Fibroblast of villous mesenchyme (primary cell): ENCODE results near the gene GTF2H2C. TPM values are rescaled to one million over a fixed set of nuclear protein-coding genes. Genes with fewer than 3 reads are reported as not detected.
"Not testable (repeated sequence)": the region's sequence is repeated elsewhere in the genome, so short reads cannot be mapped to it uniquely, and the experiment has no call there.

Source experiments
- DNase-seq: peaks from one replicate; pipeline ENCODE4 v3.0.0-alpha.2; 2010; ENCODE audit warnings: low read depth
- H3K4me3 ChIP-seq: 2 replicates; pipeline ENCODE4 v1.5.1; 2011; ENCODE audit warnings: low read depth, mild to moderate bottlenecking, low read length
- total RNA-seq: library from RNA; depleted of rRNA; stranded (reverse); fragments of >200 nt; gene quantifications from 2 replicates; pipeline ENCODE4 v1.2.3, GENCODE V29; 2012
- TF ChIP-seq, protein P1 (sequence below): IDR thresholded peaks from 2 replicates; pipeline ENCODE4 v1.5.1; 2012; ENCODE audit warnings: low read depth, mild to moderate bottlenecking, low read length; ENCODE audit not compliant: insufficient read depth

Gene GTF2H2C
- total RNA-seq, 1 donor, result 47.5 TPM

DNA sequence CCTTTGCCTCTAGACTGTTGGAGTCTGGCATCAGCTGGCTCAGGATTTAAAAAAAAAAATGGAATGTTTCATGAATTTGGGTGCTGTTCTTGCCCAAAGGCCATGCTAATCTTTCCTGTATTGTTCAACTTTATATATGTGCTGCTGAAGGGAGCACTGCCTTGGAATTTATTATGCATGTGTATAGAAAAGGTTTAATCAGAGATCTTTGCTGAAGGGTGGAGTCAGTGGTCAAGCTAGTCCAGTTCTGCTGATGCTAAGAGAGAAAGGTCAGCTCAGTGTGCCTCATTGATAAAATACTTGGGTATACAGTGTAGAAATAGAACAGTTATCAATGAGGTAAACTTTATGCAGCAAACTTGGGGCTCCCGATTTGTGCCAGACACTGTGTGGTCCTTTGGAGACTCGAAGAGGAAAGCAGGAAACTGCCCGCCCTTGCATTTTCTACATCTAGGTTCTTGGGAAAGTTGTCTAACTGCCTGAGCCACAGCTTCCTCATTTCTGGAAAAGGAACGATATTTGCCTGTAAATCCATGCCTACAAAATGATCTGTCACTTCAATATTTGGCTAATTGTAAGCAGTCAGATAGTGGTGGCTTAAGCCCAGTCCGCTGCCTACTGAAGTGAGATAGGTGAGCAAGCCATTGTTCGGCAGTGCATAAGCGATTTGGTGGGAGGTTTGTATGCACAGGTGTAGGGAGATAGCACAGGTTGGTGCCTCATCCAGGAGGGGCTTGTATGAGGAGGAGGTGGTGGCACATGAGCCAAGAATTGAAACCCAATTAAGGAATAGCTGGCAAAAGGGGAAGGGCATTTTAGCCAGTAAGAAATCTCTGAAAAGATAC, 29.2 kb upstream of the GTF2H2C start:
- TF ChIP-seq, protein P1, sequence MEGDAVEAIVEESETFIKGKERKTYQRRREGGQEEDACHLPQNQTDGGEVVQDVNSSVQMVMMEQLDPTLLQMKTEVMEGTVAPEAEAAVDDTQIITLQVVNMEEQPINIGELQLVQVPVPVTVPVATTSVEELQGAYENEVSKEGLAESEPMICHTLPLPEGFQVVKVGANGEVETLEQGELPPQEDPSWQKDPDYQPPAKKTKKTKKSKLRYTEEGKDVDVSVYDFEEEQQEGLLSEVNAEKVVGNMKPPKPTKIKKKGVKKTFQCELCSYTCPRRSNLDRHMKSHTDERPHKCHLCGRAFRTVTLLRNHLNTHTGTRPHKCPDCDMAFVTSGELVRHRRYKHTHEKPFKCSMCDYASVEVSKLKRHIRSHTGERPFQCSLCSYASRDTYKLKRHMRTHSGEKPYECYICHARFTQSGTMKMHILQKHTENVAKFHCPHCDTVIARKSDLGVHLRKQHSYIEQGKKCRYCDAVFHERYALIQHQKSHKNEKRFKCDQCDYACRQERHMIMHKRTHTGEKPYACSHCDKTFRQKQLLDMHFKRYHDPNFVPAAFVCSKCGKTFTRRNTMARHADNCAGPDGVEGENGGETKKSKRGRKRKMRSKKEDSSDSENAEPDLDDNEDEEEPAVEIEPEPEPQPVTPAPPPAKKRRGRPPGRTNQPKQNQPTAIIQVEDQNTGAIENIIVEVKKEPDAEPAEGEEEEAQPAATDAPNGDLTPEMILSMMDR, result no peak
- H3K4me3 ChIP-seq, result no peak overlapping the region
- no peak for DNase-seq

DNA sequence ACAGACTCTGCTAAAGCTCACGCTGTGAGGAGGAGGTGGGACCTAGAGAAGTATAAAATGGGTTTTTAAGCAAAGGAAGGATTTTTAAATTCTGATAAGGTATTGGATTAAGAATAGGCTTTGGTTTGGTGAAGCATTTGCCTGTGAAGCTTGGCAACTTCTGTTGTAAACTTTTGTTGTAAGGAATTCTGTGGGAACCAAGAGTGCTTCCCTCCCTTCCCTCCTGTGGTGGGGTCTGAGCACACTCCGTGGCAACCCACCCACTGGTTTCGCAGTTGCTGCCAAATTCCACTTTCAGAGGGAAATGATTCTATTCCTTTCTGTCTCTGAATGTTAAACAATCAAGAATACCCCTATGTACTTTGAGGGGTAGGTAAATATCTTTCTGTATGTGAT, 28.6 kb upstream of the GTF2H2C start:
- H3K4me3 ChIP-seq, result no peak overlapping the region
- TF ChIP-seq, protein P1, result no peak
- no peak for DNase-seq

DNA sequence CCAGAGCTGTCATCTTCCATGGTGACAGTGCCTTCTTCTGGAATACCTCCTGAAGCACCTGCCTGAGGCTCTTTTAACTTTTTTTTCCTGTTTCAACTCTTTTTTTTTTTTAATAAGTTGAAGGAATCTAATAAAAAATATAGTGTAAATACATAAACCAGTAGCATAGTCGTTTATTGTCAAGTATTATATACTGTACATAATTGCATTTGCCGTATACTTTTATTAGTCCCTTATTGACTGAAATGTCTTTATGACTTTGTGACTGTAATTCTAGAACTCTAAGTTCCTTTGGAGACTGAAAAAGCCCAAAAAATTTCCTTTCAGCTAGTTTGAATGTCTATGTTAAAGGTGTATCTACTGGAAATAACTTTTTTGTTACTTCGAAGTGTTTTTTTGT, 22.1 kb upstream of the GTF2H2C start:
- DNase-seq, result not testable (repeated sequence)

DNA sequence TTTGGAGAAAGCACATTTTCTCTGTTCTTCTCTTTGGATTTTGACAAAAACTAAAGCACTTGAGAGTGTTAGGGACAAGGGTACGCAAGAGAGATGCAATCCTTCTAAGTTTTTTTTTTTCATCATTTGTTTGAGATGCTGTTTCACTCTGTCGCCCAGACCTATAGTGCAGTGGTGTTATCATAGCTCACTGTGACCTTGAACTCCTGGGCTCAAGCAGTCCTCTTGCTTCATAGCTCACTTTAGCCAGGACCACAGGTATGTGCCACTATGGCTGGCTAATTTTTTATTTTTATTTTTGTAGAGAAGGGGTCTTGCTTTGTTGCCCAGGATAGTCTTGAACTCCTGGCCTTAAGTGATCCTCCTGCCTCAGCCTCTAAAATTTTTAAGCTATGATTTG, 21.3 kb upstream of the GTF2H2C start:
- not testable (repeated sequence) for DNase-seq, H3K4me3 ChIP-seq

More for the DNA sequence above, 22.1 kb upstream of the GTF2H2C start:
- not testable (repeated sequence) for H3K4me3 ChIP-seq

DNA sequence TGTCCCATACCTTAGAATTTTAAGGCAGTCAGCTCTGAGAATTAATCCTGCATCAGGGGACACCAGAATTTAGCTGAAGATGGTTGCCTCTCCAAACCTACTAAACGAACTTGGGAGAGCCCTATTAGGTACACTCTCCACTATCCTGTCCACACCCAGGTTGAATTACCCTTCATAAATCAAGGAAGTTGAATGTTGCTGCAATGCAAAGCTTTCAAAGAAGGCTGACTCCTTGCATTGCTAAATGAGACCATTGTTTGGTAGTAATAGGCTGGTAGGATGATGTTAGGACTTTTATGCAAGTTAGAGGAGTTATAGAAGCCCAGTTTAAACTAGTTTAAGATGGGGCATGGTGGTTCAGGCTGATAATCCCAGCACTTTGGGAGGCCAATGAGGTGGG, 18.6 kb upstream of the GTF2H2C start:
- not testable (repeated sequence) for H3K4me3 ChIP-seq, DNase-seq

DNA sequence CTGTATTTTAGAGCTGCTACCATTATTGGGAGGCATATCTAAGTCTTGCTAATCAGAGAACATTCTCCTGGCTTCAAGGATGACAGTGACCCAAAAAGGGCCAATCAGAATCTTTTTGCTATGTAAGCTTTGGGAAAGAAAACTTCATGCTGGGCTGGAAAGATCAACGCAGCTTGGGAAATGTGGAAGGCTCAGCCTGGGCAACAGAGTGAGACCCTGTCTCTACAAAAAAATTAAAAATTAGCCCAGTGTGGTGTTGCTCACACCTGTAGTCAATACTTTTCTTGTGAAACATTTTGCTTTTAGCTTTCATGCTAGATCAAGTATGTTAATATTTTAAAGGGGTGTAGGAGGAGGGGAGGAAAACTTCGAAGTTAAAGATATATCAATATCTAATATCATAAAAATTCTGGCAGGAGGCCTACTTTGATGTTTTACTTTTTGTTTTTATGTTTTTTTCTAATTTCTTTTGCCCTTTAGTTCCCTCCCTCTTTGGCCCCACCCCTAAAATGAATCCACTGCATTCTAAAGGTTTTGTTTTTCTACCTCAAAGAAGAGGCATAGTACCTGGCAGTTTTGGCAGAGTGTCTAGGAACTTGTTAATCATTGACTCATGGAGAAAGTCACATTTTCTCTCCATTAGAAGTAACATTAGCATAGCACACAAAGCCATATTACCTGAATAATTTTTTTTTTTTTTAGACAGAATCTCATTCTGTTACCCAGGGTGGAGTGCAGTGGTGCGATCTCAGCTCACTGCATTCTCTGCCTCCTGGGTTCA, 17.0 kb upstream of the GTF2H2C start:
- H3K4me3 ChIP-seq, DNase-seq: not testable (repeated sequence)

DNA sequence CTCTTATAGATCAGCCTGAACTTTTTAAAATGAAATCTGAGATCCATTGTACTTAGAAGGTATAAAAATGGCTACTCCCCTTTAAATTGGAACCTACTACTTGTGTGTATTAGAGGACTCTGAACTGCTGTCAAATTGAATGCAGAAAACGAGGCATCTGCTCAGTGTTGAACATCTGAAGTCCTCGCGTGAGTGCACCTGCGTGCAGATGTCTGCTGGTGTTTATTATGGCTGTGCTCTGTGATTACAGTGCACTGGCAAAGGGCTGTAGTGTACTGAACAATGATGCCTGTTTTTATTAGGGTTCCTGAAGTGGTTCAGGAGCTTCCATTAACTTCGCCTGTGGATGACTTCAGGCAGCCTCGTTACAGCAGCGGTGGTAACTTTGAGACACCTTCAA, 15.4 kb upstream of the GTF2H2C start:
- not testable (repeated sequence) for H3K4me3 ChIP-seq, DNase-seq

DNA sequence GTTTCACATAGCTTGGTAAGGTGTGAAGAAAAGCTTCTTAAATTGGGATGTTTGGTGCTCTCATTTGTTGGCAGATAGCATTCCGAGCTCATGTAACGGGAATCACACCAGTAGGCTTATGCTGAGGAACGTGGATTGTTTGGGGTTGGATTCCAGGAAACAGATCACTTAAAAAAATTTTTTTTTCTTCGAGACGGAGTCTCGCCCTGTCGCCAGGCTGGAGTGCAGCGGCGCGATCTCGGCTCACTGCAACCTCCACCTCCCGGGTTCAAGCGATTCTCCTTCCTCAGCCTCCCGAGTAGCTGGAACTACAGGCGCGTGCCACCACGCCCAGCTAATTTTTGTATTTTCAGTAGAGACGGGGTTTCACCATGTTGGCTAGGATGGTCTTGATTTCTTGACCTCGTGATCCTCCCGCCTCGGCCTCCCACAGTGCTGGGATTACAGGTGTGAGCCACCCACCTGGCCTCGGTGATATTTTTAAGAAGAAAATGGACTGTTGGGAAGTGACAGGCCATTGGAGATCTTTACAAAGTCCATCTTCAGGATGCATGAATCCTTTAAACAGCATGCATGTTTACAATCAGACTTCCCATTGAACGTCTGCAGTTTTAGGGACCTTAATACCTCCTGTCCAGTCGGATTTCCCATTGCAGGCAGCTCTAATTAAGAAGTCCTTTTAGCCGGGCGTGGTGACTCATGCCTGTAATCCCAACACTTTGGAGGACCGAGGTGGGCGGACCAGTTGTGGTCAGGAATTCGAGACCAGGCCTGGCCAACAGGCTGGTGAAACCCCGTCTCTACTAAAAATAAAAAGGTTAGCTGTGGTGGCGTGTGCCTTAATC, 818 bp downstream of the GTF2H2C start:
- DNase-seq, result not testable (repeated sequence)
- peak overlapping the region; percentile 46 for H3K4me3 ChIP-seq

DNA sequence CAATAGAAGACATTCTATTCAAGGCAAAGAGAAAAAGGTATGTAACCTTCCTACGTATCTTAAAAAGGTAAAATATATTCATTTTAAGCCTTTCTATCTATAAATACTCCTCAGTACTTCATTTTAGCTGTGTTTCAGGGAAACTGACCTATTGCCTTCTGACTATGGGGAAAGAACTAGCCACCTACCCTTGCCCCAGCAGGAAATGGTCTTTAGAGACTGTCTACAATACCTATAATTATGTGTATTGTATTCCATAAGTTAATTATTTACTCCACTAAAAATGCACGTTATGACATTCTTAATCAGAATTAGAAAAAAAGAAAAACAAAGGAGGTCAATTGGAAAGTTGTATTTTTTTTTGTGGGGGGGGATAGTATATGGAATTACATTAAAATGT, 6.2 kb downstream of the GTF2H2C start:
- not testable (repeated sequence) for H3K4me3 ChIP-seq, DNase-seq

DNA sequence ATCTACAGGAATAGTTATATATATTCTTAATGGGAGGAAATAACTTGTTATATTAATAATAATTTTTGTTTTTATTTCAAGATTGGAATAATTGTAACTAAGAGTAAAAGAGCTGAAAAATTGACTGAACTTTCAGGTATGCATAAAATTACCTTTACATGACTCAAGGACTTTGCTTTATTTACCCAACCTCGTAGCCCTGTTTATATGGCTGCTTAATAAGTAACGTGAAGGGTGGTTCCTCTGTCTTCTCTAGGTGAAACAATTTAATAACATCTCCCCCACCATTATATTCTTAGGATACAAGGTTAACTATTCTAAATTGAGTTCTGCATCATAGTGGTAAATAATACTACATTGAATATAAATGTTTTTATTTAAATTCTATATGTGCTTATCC, 8.1 kb downstream of the GTF2H2C start:
- H3K4me3 ChIP-seq, DNase-seq: not testable (repeated sequence)

DNA sequence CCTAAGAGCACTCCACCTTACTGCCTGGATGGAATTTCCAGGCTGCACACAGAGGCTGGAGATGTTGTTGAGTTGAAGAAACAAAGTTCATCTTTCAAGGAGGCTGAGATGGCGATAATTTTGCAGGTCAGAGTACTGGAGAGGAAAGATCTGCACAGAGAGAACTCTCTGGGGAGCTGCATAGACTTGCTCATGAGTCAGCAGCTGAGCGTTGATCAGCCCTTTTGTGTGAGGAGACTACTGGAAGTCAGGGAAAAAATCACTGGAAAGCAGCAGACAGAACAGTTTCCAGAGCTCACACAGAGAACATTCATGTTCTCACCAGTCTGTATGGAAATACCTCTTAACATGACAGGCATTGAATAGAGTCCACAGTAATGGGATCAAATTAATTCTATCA, 23.4 kb downstream of the GTF2H2C start:
- not testable (repeated sequence) for H3K4me3 ChIP-seq, DNase-seq

DNA sequence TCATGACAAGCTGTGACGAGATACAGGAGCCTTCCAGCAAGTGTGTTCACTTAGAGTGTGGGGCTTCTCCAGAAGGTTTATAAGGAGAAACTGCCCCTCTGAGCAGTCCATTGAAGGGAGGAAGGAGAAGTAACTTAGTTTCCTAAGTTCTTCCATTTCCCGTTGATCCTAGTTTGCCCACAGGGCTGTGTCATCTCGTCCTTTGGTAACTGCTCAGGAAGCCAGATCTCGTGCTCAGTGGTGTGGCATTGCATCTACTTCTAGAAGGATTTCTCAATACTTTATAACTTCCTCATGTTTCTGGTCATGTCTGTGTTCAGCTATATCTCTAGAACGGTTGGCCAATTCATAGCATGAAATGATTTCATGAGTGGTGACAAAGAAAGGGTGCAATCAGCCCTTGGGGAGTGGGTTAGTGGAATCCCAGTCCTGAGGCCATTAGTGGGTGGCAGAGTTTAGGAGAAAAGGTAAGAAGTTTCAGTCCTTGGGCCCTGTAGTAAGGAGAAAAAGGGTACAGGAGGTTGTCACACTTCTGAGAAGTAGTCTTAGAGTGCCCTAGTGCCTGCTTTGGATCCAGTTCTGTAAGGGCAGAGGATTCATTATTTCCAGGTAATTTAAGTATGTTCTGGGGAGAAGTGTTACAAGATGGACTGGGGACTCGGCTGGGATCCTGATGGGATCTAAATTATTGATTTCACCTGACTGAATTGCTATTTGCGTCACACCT, 36.3 kb downstream of the GTF2H2C start:
- DNase-seq, H3K4me3 ChIP-seq: not testable (repeated sequence)

DNA sequence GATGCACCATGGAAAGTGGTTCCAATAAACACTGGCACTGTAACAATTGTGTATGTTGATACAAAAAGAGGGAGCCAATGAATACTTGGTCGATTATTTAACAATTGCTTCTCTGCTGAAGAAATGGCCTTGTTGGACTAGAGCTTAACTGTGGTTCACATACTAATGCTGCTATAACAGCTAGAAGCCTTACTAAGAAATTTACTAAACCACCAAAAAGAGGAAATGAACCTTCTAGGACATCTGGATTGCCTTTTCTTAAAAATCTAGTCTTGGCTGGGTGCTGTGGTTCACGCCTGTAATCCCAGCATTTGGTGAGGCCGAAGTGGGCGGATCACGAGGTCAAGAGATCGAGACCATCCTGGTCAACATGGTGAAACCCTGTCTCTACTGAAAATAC, 42.0 kb downstream of the GTF2H2C start:
- not testable (repeated sequence) for DNase-seq, H3K4me3 ChIP-seq

DNA sequence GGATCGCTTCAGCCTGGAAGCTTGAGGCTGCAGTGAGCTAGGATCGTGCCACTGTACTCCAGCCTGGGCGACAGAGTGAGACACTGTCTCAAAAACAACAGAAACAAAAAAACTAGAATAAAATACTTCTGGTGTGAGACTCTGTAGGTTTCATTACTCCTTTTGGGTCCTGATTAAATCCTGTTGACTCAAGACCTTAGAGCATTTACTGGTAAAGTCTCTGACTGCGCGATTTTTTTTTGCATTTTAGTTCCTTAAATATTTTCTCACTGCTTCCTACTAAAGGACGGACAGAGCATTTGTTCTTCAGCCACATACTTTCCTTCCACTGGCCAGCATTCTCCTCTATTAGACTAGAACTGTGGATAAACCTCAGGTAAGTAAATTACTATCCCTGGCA, 46.8 kb downstream of the GTF2H2C start:
- H3K4me3 ChIP-seq, DNase-seq: not testable (repeated sequence)

DNA sequence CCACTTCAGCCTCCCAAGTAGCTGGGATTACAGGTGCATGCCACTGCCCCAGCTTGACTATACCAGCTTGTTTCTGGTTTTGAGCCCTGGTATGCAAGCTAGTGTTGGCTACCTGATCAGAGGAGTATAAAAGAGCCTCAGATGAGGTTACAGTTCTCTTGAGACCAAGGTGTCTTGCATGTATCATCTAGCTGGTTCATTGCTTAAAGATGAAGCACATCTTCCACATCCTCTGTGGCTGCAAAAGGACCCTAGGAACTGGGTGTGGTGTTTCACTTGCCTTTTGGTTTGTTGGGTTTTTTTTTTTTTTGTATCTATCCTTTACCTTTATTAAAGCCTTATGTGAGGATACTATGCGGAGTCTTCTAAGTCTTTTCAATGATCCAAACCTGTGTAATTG, 47.8 kb downstream of the GTF2H2C start:
- not testable (repeated sequence) for H3K4me3 ChIP-seq, DNase-seq
